Activated B cell treated with CpG ODN at 0.5 μM for 24 hours (primary cell): Measurements from ENCODE around the gene NDUFV2. TPM values are rescaled to one million over a fixed set of nuclear protein-coding genes. Genes with fewer than 3 reads are reported as not detected.

ENCODE experiments used
- ATAC-seq: fragments of 200-7000 bp; cut with Tn5 transposase; one replicate; pipeline ENCODE4 v1.10.0; 2021; ENCODE audit warnings: low read depth, mild to moderate bottlenecking, moderate library complexity
- CTCF ChIA-PET: fragments of 350-600 bp; sonication (Branson Sonifier 250); formaldehyde crosslinking; loops from one replicate; lab custom pipeline; 2021; ENCODE audit warnings: antibody characterized with exemption; lab: Charles Lee
- POLR2A ChIA-PET: fragments of 350-600 bp; sonication (Branson Sonifier 250); formaldehyde crosslinking; loops from one replicate; lab custom pipeline; 2021; ENCODE audit warnings: antibody characterized with exemption; lab: Charles Lee
- DNase-seq: peaks from one replicate; pipeline ENCODE4 v3.0.0; 2022
- H3K27ac Mint-ChIP-seq: one replicate; pipeline ENCODE4 v1.8.0; 2020; ENCODE audit warnings: mixed read lengths
- H3K27me3 Mint-ChIP-seq: one replicate; pipeline ENCODE4 v1.8.0; 2021; ENCODE audit warnings: mixed read lengths
- H3K36me3 Mint-ChIP-seq: one replicate; pipeline ENCODE4 v1.8.0; 2021; ENCODE audit warnings: low read depth, mixed read lengths
- H3K4me1 Mint-ChIP-seq: one replicate; pipeline ENCODE4 v1.8.0; 2021; ENCODE audit warnings: mixed read lengths
- H3K4me3 Mint-ChIP-seq: one replicate; pipeline ENCODE4 v1.8.0; 2020; ENCODE audit warnings: mild to moderate bottlenecking, mixed read lengths
- H3K9me3 Mint-ChIP-seq: one replicate; pipeline ENCODE4 v1.8.0; 2020; ENCODE audit warnings: mixed read lengths
- CTCF ChIP-seq: fragments of 200-600 bp; IDR thresholded peaks from one replicate; pipeline ENCODE4 v1.8.0; 2022; ENCODE audit warnings: antibody characterized with exemption, mild to moderate bottlenecking
- intact Hi-C: fragments of 100-400 bp; cut with micrococcal nuclease; formaldehyde crosslinking; loops from one replicate; pipeline ENCODE4 v1.15.1; 2024
- total RNA-seq: library from RNA; stranded (reverse); gene quantifications from 2 replicates; pipeline ENCODE4 v1.2.3, GENCODE V29; 2022

NDUFV2 gene
- 168 and 169 TPM in 2 replicates for total RNA-seq

DNA sequence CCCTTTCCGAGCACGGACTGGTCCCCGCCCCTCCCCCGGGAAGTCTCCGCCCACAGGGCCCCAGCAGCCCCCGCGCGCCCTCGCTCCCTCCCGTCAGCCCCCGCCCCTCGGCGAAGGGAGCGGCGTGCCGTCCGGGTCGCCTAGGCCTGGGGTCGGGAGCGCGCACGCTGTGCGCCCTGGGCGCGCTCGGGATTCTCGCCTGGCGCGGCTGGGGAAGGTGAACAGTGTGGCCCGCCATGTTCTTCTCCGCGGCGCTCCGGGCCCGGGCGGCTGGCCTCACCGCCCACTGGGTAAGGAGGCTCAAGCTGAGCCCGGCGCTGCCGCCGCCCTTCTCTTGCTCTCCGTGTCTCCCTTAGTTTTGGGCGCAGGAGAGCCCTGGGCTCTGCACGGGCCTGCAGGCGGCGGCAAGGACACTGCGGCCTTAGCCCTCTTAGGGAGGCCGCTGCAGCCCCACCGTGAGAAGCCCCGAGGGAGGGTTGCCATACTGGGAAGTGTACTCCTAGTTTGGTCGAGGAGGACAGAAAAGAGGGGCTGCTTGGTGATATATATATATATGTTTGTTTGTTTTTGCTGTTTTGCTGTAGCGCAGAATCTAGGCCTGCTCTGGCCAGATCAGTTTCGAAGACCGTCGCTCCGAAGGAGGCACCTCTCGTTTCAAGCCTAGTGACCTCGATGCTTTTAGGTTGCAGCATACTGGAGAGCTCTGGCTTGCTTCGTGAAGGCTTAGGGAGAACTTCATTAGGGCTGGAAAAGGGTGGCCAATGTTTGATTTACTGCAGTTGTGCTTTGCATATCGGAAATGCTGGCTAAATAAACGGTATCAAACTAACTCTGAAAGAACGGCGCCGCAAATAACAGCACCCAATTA is at the start of gene NDUFV2:
NDUFV2 (plus strand) TSS at position 192 of the 868 bp plus-strand sequence; CDS start at position 237, 45 bp downstream.
- Mint-ChIP-seq H3K36me3 (peaks cover 54% of the 10 kb centered on the region), H3K4me3 (peak within 1 kb of the TSS; percentile 94), H3K4me1 (peaks cover 51% of the 10 kb centered on the region), H3K27ac (peak within 1 kb of the TSS; percentile 94), H3K9me3 (no peaks in the 10 kb centered on the region), H3K27me3 (no peaks in the 10 kb centered on the region)
- ChIA-PET CTCF (interaction anchor here (0.9 to 3.2 kb wide), 9 partner anchors 14 to 86 kb away, joined by 3 to 19 read pairs (median 5); partner anchors contain the start of gene ANKRD12), POLR2A (interaction anchor here (1.0 to 6.0 kb wide), 12 partner anchors 12 to 57 kb away, joined by 3 to 211 read pairs (median 9); partner anchors contain the start of gene ANKRD12)
- DNase-seq (peak; percentile 99), ATAC-seq (peak; percentile 96)
- intact Hi-C loops = loop anchor here (1.0 to 5.0 kb wide), 8 partner anchors 11 to 812 kb away; partner anchors contain the start of genes ANKRD12, RALBP1, TWSG1 and VAPA
- TF ChIP-seq CTCF = no peak

GRCh38 chr18:9053814-9054213 is 48.7 kb upstream of the NDUFV2 start:
- no peak for TF ChIP-seq CTCF
- CTCF ChIA-PET = no interaction called here
- Mint-ChIP-seq H3K27ac (no peak overlapping the region), H3K9me3 (peaks cover 19% of the 10 kb centered on the region), H3K4me1 (peaks cover 14% of the 10 kb centered on the region), H3K4me3 (no peak overlapping the region), H3K36me3 (peaks cover 5% of the 10 kb centered on the region), H3K27me3 (no peaks in the 10 kb centered on the region)
- intact Hi-C loops = no loop called here
- DNase-seq (no peak), ATAC-seq (no peak)
- POLR2A ChIA-PET = no interaction called here

- Mint-ChIP-seq H3K4me3 (no peak overlapping the region), H3K27me3 (no peaks in the 10 kb centered on the region), H3K9me3 (peaks cover 14% of the 10 kb centered on the region), H3K4me1 (peaks cover 6% of the 10 kb centered on the region), H3K36me3 (peaks cover 4% of the 10 kb centered on the region), H3K27ac (no peak overlapping the region)
- no peak for DNase-seq
- ChIA-PET POLR2A (no interaction called here), CTCF (no interaction called here)
- ATAC-seq = peak; percentile 37
- intact Hi-C loops = no loop called here
- TF ChIP-seq CTCF = no peak
These were observed 47.3 kb upstream of the NDUFV2 start for GRCh38 chr18:9055185-9055584.

DNA sequence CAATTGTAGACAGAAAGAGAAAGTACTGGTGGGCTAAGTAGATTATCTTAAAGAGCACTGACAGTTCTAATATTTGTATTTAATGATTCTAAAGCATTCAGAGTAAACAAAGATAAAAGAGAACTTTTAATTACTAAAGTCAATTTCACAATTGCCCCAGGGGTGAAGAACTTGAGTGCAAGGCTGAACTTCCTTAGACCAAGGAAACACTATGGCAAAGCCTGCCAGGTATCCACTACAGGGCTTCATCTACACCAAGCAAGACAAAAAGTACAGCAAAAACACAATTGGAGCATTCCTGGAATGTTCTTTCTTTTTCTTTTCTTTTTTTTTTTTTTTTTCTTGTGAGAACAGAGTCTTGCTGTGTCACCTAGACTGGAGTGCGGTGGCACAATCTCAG is 46.9 kb upstream of the NDUFV2 start:
- CTCF ChIA-PET = no interaction called here
- Mint-ChIP-seq H3K36me3 (peaks cover 1% of the 10 kb centered on the region), H3K4me3 (no peak overlapping the region), H3K9me3 (peaks cover 11% of the 10 kb centered on the region), H3K27ac (no peak overlapping the region), H3K4me1 (peaks cover 6% of the 10 kb centered on the region), H3K27me3 (no peaks in the 10 kb centered on the region)
- no peak for TF ChIP-seq CTCF
- intact Hi-C loops = no loop called here
- ATAC-seq = no peak
- DNase-seq = no peak
- POLR2A ChIA-PET = no interaction called here

DNA sequence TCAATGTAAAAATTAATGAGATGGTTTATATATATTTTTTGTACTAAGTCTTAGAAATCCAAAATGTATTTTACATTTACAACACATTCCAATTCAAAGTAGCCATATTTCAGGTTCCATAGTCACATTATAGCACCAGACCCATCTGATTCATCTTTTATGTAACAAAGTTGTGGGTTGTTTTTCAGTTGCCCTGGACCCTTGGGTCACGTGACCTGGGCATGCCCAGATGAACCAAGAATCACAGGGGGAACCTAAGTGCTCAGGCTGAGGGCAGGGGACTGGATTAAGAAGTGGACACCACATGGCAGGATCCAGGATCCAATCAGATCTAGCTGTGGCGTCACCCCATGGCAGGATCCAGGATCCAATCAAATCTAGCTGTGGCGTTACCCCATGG is 44.9 kb upstream of the NDUFV2 start:
- no peak for TF ChIP-seq CTCF

More for the DNA sequence above, 44.9 kb upstream of the NDUFV2 start:
- Mint-ChIP-seq H3K36me3 (no peaks in the 10 kb centered on the region), H3K27me3 (no peaks in the 10 kb centered on the region), H3K9me3 (peaks cover 4% of the 10 kb centered on the region), H3K27ac (no peak overlapping the region), H3K4me3 (no peak overlapping the region), H3K4me1 (peaks cover 25% of the 10 kb centered on the region)
- POLR2A ChIA-PET = no interaction called here
- intact Hi-C loops = no loop called here
- ATAC-seq = no peak
- no peak for DNase-seq
- CTCF ChIA-PET = interaction anchor here (0.7 kb wide), 1 partner anchor 89 kb away, joined by 3 read pairs; no protein-coding TSS in a partner anchor
